Activated CD8-positive, alpha-beta T cell treated with anti-CD3 and anti-CD28 coated beads for 36 hours (primary cell): ENCODE data around the gene DTX4. TPM values are rescaled to one million over a fixed set of nuclear protein-coding genes. Genes with fewer than 3 reads are reported as not detected.

Experiments
- ATAC-seq: fragments of 200-7000 bp; cut with Tn5 transposase; one replicate; pipeline ENCODE4 v1.10.0; 2021; ENCODE audit warnings: mild to moderate bottlenecking, moderate library complexity
- CTCF ChIA-PET: fragments of 350-600 bp; sonication (Branson Sonifier 250); formaldehyde crosslinking; loops from one replicate; lab custom pipeline; 2021; ENCODE audit warnings: antibody characterized with exemption; lab: Charles Lee
- POLR2A ChIA-PET: fragments of 350-600 bp; sonication (Branson Sonifier 250); formaldehyde crosslinking; loops from one replicate; lab custom pipeline; 2021; ENCODE audit warnings: antibody characterized with exemption; lab: Charles Lee
- DNase-seq: peaks from one replicate; pipeline ENCODE4 v3.0.0-alpha.2; 2020
- H3K27ac Mint-ChIP-seq: one replicate; pipeline ENCODE4 v1.8.0; 2021; ENCODE audit warnings: mild to moderate bottlenecking, mixed read lengths
- H3K27me3 Mint-ChIP-seq: one replicate; pipeline ENCODE4 v1.8.0; 2021; ENCODE audit warnings: mixed read lengths
- H3K36me3 Mint-ChIP-seq: one replicate; pipeline ENCODE4 v1.8.0; 2021; ENCODE audit warnings: low read depth, mixed read lengths
- H3K4me1 Mint-ChIP-seq: one replicate; pipeline ENCODE4 v1.8.0; 2021; ENCODE audit warnings: low read depth, mixed read lengths
- H3K4me3 Mint-ChIP-seq: one replicate; pipeline ENCODE4 v1.8.0; 2021; ENCODE audit warnings: mild to moderate bottlenecking, moderate library complexity, mixed read lengths
- H3K9me3 Mint-ChIP-seq: one replicate; pipeline ENCODE4 v1.8.0; 2021; ENCODE audit warnings: mixed read lengths
- intact Hi-C: fragments of 100-400 bp; cut with micrococcal nuclease; formaldehyde crosslinking; loops from one replicate; pipeline ENCODE4 v1.10.0; 2022
- total RNA-seq, 2 experiments: library from RNA; stranded (reverse); gene quantifications; one replicate each; pipeline ENCODE4 v1.2.3, GENCODE V29; 2021
- TF ChIP-seq, protein P1 (sequence below): fragments of 200-600 bp; IDR thresholded peaks from one replicate; pipeline ENCODE4 v1.8.0; 2022; ENCODE audit warnings: antibody characterized with exemption, mild to moderate bottlenecking

DTX4 gene
- total RNA-seq, 2 experiments from 2014 or later, result 0.16 to 0.29 TPM

DNA sequence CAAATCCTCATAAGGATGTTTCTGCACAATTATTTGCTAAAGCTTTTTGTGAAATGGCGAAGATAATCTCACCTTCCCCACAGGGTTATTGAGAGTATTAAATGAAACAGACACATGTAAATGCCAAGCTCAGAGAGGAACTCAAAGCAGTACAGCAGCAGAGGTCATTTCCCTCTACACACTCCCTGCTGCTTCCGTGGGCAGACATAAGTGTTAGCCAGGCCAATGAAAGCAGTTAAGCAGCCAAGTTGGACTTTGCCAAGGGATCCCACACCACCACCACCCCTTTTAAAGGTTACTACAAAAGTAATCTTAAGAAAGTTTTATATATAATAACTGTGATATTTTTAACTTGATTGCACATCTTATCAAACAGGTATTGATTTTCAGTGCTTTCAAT, 33.3 kb upstream of the DTX4 start:
- Mint-ChIP-seq H3K36me3 (peaks cover 16% of the 10 kb centered on the region), H3K27me3 (no peaks in the 10 kb centered on the region), H3K4me3 (no peak overlapping the region), H3K9me3 (no peaks in the 10 kb centered on the region), H3K27ac (no peak overlapping the region), H3K4me1 (peaks cover 29% of the 10 kb centered on the region)
- ATAC-seq (no peak), DNase-seq (no peak)
- ChIA-PET CTCF (interaction anchor here (1.8 kb wide), 1 partner anchor 41 kb away, joined by 6 read pairs; no protein-coding TSS in a partner anchor), POLR2A (no interaction called here)
- TF ChIP-seq, protein P1, sequence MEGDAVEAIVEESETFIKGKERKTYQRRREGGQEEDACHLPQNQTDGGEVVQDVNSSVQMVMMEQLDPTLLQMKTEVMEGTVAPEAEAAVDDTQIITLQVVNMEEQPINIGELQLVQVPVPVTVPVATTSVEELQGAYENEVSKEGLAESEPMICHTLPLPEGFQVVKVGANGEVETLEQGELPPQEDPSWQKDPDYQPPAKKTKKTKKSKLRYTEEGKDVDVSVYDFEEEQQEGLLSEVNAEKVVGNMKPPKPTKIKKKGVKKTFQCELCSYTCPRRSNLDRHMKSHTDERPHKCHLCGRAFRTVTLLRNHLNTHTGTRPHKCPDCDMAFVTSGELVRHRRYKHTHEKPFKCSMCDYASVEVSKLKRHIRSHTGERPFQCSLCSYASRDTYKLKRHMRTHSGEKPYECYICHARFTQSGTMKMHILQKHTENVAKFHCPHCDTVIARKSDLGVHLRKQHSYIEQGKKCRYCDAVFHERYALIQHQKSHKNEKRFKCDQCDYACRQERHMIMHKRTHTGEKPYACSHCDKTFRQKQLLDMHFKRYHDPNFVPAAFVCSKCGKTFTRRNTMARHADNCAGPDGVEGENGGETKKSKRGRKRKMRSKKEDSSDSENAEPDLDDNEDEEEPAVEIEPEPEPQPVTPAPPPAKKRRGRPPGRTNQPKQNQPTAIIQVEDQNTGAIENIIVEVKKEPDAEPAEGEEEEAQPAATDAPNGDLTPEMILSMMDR, result no peak
- intact Hi-C loops, result loop anchor here (5.0 kb wide), 1 partner anchor 41 kb away; no protein-coding TSS in a partner anchor

DNA sequence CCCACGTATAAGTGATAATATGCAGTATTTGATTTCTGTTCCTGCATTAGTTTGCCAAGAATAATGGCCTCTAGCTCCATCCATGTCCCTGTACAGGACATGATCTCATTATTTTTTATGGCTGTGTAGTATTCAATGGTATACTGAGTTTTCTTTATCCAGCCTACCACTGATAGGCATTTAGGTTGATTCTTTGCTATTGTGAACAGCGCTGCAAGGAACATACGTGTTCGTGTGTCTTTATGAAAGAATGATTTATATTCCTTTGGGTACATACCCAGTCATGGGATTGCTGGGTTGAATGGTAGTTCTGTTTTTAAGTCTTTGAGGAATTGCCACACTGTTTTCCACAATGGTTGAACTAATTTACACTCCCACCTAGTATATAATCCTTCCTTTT, 30.7 kb upstream of the DTX4 start:
- intact Hi-C loops, result loop anchor here (5.0 kb wide), 1 partner anchor 34 kb away; the partner anchor contains the start of gene FAM111B
- H3K27ac Mint-ChIP-seq, result peak overlapping the region; percentile 93
- TF ChIP-seq, protein P1, result no peak
- H3K36me3 Mint-ChIP-seq, result peaks cover 18% of the 10 kb centered on the region
- no peak for DNase-seq
- no peaks in the 10 kb centered on the region for H3K27me3 Mint-ChIP-seq
- ATAC-seq, result no peak
- peaks cover 35% of the 10 kb centered on the region for H3K4me1 Mint-ChIP-seq
- H3K4me3 Mint-ChIP-seq, result peak overlapping the region; percentile 93
- no peaks in the 10 kb centered on the region for H3K9me3 Mint-ChIP-seq
- ChIA-PET CTCF (interaction anchor here (1.3 to 10.0 kb wide), 7 partner anchors 13 to 88 kb away, joined by 3 to 143 read pairs (median 5); no protein-coding TSS in a partner anchor), POLR2A (interaction anchor here (1.4 to 1.8 kb wide), 2 partner anchors 34 to 82 kb away, joined by 3 to 8 read pairs; partner anchors contain the start of gene FAM111B)

DNA sequence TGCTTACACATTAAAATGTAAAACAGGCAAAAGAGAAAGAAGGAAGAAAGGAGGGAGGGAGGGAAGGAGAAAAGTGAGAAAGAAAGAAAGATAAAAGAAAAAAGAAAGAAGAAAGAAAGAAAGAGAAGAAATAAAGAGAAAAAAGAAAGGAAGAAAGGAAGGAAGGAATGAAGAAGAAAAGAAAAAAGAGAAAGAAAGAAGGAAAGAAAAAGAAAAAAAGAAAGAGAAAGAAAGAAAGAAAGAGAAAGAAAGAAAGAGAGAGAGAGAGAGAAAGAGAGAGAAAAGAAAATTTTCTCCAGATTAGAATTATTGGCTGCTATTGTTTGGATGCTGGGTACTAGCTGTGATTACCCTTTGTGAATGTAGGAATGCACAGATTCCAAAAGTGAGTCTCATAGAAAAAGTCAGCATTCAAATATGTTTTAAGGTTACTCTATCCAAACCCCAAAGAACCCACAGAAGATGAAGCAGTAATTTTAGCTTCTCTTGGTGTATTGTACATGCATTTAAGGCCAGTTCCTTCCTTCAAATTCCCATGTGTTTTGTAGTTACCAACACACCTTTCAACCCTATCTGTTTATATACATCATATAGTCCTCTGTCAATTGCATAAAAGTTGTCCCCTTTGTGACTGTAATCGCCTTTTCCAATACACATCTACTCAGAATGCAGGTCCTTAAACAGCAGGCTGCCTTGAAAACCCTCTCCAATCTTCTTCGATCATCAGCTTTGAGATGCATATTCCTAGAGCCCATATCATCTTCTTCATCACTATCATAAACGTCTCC, 30.1 kb upstream of the DTX4 start:
- intact Hi-C loops, result loop anchor here (5.0 kb wide), 1 partner anchor 35 kb away; the partner anchor contains the start of gene FAM111B
- CTCF ChIA-PET, result interaction anchor here (0.8 to 10.0 kb wide), 10 partner anchors 9 to 88 kb away, joined by 3 to 143 read pairs (median 6); partner anchors contain the start of gene DTX4
- Mint-ChIP-seq H3K27me3 (no peaks in the 10 kb centered on the region), H3K36me3 (peaks cover 25% of the 10 kb centered on the region), H3K27ac (peak overlapping the region; percentile 93), H3K4me3 (peak overlapping the region; percentile 93), H3K9me3 (no peaks in the 10 kb centered on the region), H3K4me1 (peaks cover 40% of the 10 kb centered on the region)
- POLR2A ChIA-PET, result interaction anchor here (1.0 to 1.8 kb wide), 4 partner anchors 11 to 83 kb away, joined by 3 to 8 read pairs (median 6); partner anchors contain the start of gene FAM111B
- TF ChIP-seq, protein P1, result no peak
- ATAC-seq (no peak), DNase-seq (no peak)

DNA sequence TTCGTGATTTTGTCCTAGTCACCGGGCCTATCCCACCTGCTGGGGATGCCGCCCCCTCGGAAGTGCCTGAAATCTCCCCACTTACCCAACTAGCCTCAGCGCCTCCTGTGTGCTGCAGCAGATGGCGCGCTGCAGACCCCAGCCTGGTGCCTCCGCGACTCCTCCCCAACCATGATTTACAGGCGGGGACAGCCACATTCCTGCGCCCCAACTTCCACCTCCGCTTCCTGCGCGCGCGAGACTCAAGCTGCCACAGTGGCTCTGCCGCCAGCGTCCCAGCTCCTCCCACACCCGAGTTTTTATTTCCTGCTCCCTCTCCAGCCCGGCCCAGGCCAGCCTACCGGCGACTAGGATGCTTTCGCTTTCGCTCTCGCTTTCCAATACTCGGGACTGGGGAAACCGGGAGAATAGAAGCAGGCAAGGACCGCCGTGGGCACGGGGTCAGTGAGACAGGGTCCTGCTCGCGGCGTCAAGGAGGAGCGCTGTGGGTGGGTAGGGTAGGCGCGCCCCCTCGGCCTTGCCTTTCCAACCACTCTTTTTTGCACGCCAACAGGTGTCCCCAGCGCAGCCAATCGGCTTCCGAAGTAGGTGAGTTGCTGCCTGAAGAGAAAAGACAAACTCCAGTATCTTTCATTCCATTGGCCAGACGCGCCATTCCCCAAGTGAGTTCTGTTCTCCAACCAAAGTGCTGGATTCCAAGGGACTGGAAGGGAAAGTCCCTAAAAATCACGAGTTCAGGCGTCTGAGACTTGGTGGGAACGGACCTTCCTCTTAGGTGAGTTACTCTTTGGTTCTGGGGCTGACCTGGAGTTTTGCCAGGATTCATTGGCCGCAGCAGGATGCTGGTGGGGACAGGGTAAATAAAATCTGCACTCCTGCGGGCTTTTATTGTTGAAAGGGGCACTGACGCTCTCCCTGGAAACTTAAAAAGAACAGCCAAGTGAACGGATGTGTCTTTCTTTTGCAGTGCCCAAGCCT, 29.1 kb upstream of the DTX4 start, which contains the start of gene FAM111A:
FAM111A (plus strand) TSS at position 327 of the 978 bp plus-strand sequence. CDS start 6,017 bp downstream, outside the sequence.
- no peaks in the 10 kb centered on the region for H3K9me3 Mint-ChIP-seq
- H3K4me1 Mint-ChIP-seq, result peaks cover 47% of the 10 kb centered on the region
- ChIA-PET CTCF (interaction anchor here (0.8 to 10.0 kb wide), 11 partner anchors 7 to 85 kb away, joined by 3 to 143 read pairs (median 6); partner anchors contain the start of gene DTX4), POLR2A (interaction anchor here (1.0 to 1.8 kb wide), 3 partner anchors 10 to 36 kb away, joined by 4 to 8 read pairs (median 8); partner anchors contain the start of gene FAM111B)
- TF ChIP-seq, protein P1, result no peak
- peaks cover 32% of the 10 kb centered on the region for H3K36me3 Mint-ChIP-seq
- peak; percentile 79 for ATAC-seq
- peak within 1 kb of the TSS; percentile 93 for H3K4me3 Mint-ChIP-seq
- H3K27me3 Mint-ChIP-seq, result no peaks in the 10 kb centered on the region
- H3K27ac Mint-ChIP-seq, result peak within 1 kb of the TSS; percentile 93
- peak; percentile 87 for DNase-seq
- intact Hi-C loops, result loop anchor here (5.0 kb wide), 1 partner anchor 36 kb away; the partner anchor contains the start of gene FAM111B
